CD4-positive, alpha-beta memory T cell (primary cell): Measurements from ENCODE around the gene MPRIP. TPM values are rescaled to one million over a fixed set of nuclear protein-coding genes. Genes with fewer than 3 reads are reported as not detected.
"Not testable (repeated sequence)": the region's sequence is repeated elsewhere in the genome, so short reads cannot be mapped to it uniquely, and the experiment has no call there.

Source experiments
- CTCF ChIA-PET: fragments of 350-600 bp; sonication (Branson Sonifier 250); formaldehyde crosslinking; loops from one replicate; lab custom pipeline; 2021; ENCODE audit warnings: inconsistent platforms; ENCODE audit not compliant: partially characterized antibody; lab: Charles Lee
- POLR2A ChIA-PET: fragments of 350-600 bp; sonication (Branson Sonifier 250); formaldehyde crosslinking; loops from one replicate; lab custom pipeline; 2021; ENCODE audit not compliant: partially characterized antibody; lab: Charles Lee
- DNase-seq, 5 donors: peaks; one replicate each; pipeline versions ENCODE4 v3.0.0 to v3.0.0-alpha.2; 2020 to 2022; ENCODE audit warnings: mixed read lengths in 1 of 5
- H3K27ac ChIP-seq: one replicate; pipeline ENCODE4 v1.7.0; 2013; ENCODE audit warnings: low read depth, low read length
- H3K27me3 ChIP-seq: 2 replicates; pipeline ENCODE4 v1.7.0; 2013; ENCODE audit warnings: mild to moderate bottlenecking, low read length, moderate library complexity; ENCODE audit not compliant: insufficient read depth
- H3K36me3 ChIP-seq: 2 replicates; pipeline ENCODE4 v1.7.0; 2013; ENCODE audit warnings: mild to moderate bottlenecking, low read length, moderate library complexity; ENCODE audit not compliant: insufficient read depth
- H3K4me1 ChIP-seq: 2 replicates; pipeline ENCODE4 v1.7.0; 2013; ENCODE audit warnings: mild to moderate bottlenecking, low read length, moderate library complexity; ENCODE audit not compliant: insufficient read depth
- H3K4me3 ChIP-seq, 2 donors: one replicate each; pipeline ENCODE4 v1.7.0; 2013; ENCODE audit warnings: low read length in 2 of 2, mild to moderate bottlenecking in 1 of 2
- H3K9me3 ChIP-seq, 2 donors: one replicate each; pipeline ENCODE4 v1.7.0; 2013; ENCODE audit warnings: low read length in 2 of 2, control low read depth in 1 of 2; ENCODE audit not compliant: control insufficient read depth in 1 of 2
- H3K27ac Mint-ChIP-seq, 7 donors: one replicate each; pipeline ENCODE4 v1.8.0; 2020 to 2021; ENCODE audit warnings: mixed read lengths in 7 of 7, mild to moderate bottlenecking in 6 of 7, inconsistent platforms in 3 of 7, moderate library complexity in 3 of 7
- H3K27me3 Mint-ChIP-seq, 2 donors: one replicate each; pipeline ENCODE4 v1.8.0; 2020 to 2021; ENCODE audit warnings: mixed read lengths in 2 of 2
- H3K36me3 Mint-ChIP-seq, 2 donors: one replicate each; pipeline ENCODE4 v1.8.0; 2020 to 2021; ENCODE audit warnings: mixed read lengths in 2 of 2, inconsistent platforms in 1 of 2, mild to moderate bottlenecking in 1 of 2
- H3K4me1 Mint-ChIP-seq, 4 donors: one replicate each; pipeline ENCODE4 v1.8.0; 2020 to 2021; ENCODE audit warnings: mixed read lengths in 4 of 4, mild to moderate bottlenecking in 1 of 4
- H3K4me3 Mint-ChIP-seq, 8 donors: one replicate each; pipeline ENCODE4 v1.8.0; 2020 to 2021; ENCODE audit warnings: mixed read lengths in 8 of 8, mild to moderate bottlenecking in 7 of 8, moderate library complexity in 6 of 8, inconsistent platforms in 3 of 8
- H3K9me3 Mint-ChIP-seq, 8 donors: one replicate each; pipeline ENCODE4 v1.8.0; 2020 to 2021; ENCODE audit warnings: mixed read lengths in 8 of 8, mild to moderate bottlenecking in 5 of 8, inconsistent platforms in 3 of 8, moderate library complexity in 1 of 8
- intact Hi-C: fragments of 100-400 bp; cut with micrococcal nuclease; formaldehyde crosslinking; loops from one replicate; pipeline ENCODE4 v1.15.1; 2023
- polyA plus RNA-seq, 2 donors: library from polyadenylated mRNA; unstranded; fragments of 300-500 nt; fragmentation: Illumina TruSeq; gene quantifications; one replicate each; pipeline ENCODE4 v1.2.3, GENCODE V29; 2021
- total RNA-seq, 2 experiments: library from RNA; stranded (reverse); gene quantifications; one replicate each; pipeline ENCODE4 v1.2.3, GENCODE V29; 2021

MPRIP gene
- total and polyA plus RNA-seq, 4 experiments from 2014 or later = 48.4 to 255 (median 152) TPM

DNA sequence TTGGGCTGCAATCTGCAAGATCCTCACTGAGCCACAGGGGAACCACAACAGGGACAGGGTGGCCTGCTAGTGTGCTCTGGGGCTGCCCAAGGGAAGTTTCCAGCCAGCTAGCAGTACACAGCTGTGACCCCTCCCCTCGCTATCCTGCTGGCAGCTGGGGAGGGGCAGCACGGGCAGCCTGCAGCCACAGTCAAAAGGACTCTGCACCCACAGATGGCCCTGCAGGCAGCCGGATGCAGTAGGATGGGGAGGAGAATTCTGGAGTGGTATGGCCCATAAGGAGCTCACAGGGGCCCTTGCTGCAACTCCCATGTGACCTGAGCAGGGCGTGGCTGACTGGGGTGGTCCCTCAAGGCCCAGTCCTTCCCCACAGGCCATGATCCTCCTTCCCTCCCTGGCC is 89.6 kb downstream of the MPRIP start:
- CTCF ChIA-PET = no interaction called here
- Mint-ChIP-seq H3K27ac (peak overlapping the region in 1 of 7 donors; percentile 36), H3K4me1 (peaks cover 8 to 35% (median 19%) of the 10 kb centered on the region in 4 donors), H3K9me3 (no peaks in the 10 kb centered on the region), H3K27me3 (no peaks in the 10 kb centered on the region), H3K36me3 (peaks cover 16 to 41% of the 10 kb centered on the region in 2 donors), H3K4me3 (no peak overlapping the region)
- peaks cover 31% of the 10 kb centered on the region for H3K4me1 ChIP-seq
- H3K27me3 ChIP-seq = no peaks in the 10 kb centered on the region
- no peak overlapping the region for H3K27ac ChIP-seq
- H3K4me3 ChIP-seq = no peak overlapping the region
- intact Hi-C loops = no loop called here
- no peaks in the 10 kb centered on the region for H3K9me3 ChIP-seq
- DNase-seq = no peak
- H3K36me3 ChIP-seq = peaks cover 69% of the 10 kb centered on the region
- POLR2A ChIA-PET = no interaction called here

GRCh38 chr17:17132746-17133145 is 90.5 kb downstream of the MPRIP start:
- Mint-ChIP-seq H3K9me3 (no peaks in the 10 kb centered on the region), H3K4me3 (no peak overlapping the region), H3K27me3 (no peaks in the 10 kb centered on the region), H3K36me3 (peaks cover 21 to 47% of the 10 kb centered on the region in 2 donors), H3K27ac (peak overlapping the region in 2 of 7 donors; percentile 36 to 71), H3K4me1 (peaks cover 5 to 26% (median 13%) of the 10 kb centered on the region in 4 donors)
- H3K9me3 ChIP-seq = no peaks in the 10 kb centered on the region
- H3K27me3 ChIP-seq = no peaks in the 10 kb centered on the region
- intact Hi-C loops = no loop called here
- peaks cover 63% of the 10 kb centered on the region for H3K36me3 ChIP-seq
- no peak for DNase-seq
- H3K4me1 ChIP-seq = peaks cover 22% of the 10 kb centered on the region
- no peak overlapping the region for H3K4me3 ChIP-seq
- CTCF ChIA-PET = no interaction called here
- POLR2A ChIA-PET = no interaction called here
- H3K27ac ChIP-seq = no peak overlapping the region

GRCh38 chr17:17134051-17134956 is 92.0 kb downstream of the MPRIP start:
- Mint-ChIP-seq H3K27me3 (no peaks in the 10 kb centered on the region), H3K9me3 (no peaks in the 10 kb centered on the region), H3K36me3 (peaks cover 17 to 56% of the 10 kb centered on the region in 2 donors), H3K4me3 (no peak overlapping the region), H3K27ac (peak overlapping the region in 1 of 7 donors; percentile 62), H3K4me1 (peaks cover 0 to 12% (median 3%) of the 10 kb centered on the region in 4 donors)
- no peak for DNase-seq
- Histone ChIP-seq H3K27ac (no peak overlapping the region), H3K27me3 (no peaks in the 10 kb centered on the region), H3K36me3 (peaks cover 71% of the 10 kb centered on the region), H3K4me3 (no peak overlapping the region), H3K4me1 (peaks cover 7% of the 10 kb centered on the region), H3K9me3 (no peaks in the 10 kb centered on the region)
- ChIA-PET POLR2A (no interaction called here), CTCF (interaction anchor here (0.8 kb wide), 1 partner anchor 9 kb away, joined by 3 read pairs; no protein-coding TSS in a partner anchor)
- intact Hi-C loops = no loop called here

DNA sequence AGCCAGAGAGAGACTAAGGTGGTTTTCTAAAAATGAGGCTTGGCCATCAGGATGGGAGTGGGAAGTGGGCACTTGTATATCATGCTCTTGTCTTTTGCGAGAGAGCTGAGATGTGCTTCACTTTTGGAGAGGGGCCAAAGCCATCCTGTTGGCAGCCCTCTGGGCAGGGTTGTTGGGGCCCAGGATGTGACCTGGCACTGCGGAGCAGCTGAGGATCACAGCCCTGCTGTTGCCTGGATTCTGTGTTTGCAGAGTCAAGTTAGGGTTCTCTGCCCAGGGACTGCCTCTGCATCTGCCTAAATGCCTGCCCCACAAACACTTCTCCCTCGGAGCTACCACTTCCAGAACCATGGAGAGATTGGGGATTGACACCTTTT is 92.7 kb downstream of the MPRIP start:
- ChIA-PET CTCF (interaction anchor here (0.8 kb wide), 1 partner anchor 9 kb away, joined by 3 read pairs; no protein-coding TSS in a partner anchor), POLR2A (no interaction called here)
- H3K27me3 ChIP-seq = no peaks in the 10 kb centered on the region
- H3K27ac ChIP-seq = no peak overlapping the region
- peaks cover 16 to 55% of the 10 kb centered on the region in 2 donors for H3K36me3 Mint-ChIP-seq
- no peak overlapping the region for H3K4me3 ChIP-seq
- H3K4me1 ChIP-seq = peaks cover 4% of the 10 kb centered on the region
- intact Hi-C loops = no loop called here
- peak overlapping the region in 2 of 7 donors; percentile 29 to 68 for H3K27ac Mint-ChIP-seq
- H3K27me3 Mint-ChIP-seq = no peaks in the 10 kb centered on the region
- H3K4me3 Mint-ChIP-seq = no peak overlapping the region
- H3K9me3 ChIP-seq = no peaks in the 10 kb centered on the region
- peaks cover 0 to 8% (median 2%) of the 10 kb centered on the region in 4 donors for H3K4me1 Mint-ChIP-seq
- no peaks in the 10 kb centered on the region for H3K9me3 Mint-ChIP-seq
- peaks cover 74% of the 10 kb centered on the region for H3K36me3 ChIP-seq
- no peak for DNase-seq

DNA sequence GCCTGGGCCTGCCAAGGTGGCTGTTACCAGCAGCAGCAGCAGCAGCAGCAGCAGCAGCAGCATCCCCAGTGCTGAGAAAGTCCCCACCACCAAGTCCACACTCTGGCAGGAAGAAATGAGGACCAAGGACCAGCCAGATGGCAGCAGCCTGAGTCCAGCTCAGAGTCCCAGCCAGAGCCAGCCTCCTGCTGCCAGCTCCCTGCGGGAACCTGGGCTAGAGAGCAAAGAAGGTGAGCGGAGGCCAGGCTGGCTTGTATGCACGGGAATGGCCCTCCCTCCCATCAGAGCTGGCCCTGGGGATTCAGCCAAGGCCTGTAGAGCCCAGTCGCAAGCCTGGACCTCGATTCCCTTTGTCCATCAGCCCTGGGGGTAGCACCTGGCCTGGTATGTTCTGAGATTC is 94.0 kb downstream of the MPRIP start:
- H3K27ac ChIP-seq, H3K9me3 Mint-ChIP-seq, H3K27ac Mint-ChIP-seq, H3K4me3 ChIP-seq, H3K4me1 Mint-ChIP-seq, H3K27me3 Mint-ChIP-seq, H3K27me3 ChIP-seq, H3K4me1 ChIP-seq, intact Hi-C loops, H3K4me3 Mint-ChIP-seq, DNase-seq, H3K9me3 ChIP-seq: not testable (repeated sequence)
- CTCF ChIA-PET = interaction anchor here (0.7 kb wide), 1 partner anchor 178 kb away, joined by 3 read pairs; no protein-coding TSS in a partner anchor
- peaks cover 16 to 52% of the 10 kb centered on the region in 2 donors for H3K36me3 Mint-ChIP-seq
- POLR2A ChIA-PET = interaction anchor here (0.9 to 1.1 kb wide), 3 partner anchors 10 to 144 kb away, joined by 3 read pairs; partner anchors contain the start of gene MPRIP
- peaks cover 64% of the 10 kb centered on the region for H3K36me3 ChIP-seq

DNA sequence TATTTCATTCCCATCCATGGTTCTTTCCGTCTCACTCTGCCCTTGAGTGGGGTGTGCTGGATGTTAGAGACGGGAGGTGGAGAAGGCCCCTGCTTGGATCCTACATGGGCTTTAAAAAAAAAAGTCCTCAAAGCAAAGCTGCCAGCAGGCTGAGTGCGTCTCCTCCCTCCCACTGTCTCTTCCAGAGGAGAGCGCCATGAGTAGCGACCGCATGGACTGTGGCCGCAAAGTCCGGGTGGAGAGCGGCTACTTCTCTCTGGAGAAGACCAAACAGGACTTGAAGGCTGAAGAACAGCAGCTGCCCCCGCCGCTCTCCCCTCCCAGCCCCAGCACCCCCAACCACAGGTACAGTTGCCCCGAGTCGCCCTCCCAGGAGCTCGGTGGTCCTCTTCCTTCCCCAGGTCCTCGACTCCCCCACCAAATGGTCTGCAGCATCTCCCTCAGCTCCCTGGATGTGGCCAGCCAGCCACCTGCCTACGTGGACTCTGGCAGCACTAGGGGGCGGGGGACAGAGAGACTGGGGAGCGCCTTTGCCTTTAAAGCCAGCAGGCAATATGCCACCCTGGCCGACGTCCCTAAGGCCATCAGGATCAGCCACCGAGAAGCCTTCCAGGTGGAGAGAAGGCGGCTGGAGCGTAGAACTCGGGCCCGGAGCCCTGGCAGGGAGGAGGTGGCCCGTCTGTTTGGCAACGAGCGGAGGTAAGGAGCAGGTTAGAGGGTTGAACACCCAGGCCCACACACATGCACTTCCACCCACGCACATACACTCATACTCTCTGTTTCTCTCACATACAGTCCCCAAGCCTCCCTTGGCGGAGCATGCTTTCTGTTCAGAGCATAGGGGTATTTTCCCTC is 95.7 kb downstream of the MPRIP start:
- peaks cover 9% of the 10 kb centered on the region for H3K4me1 ChIP-seq
- Mint-ChIP-seq H3K27me3 (no peaks in the 10 kb centered on the region), H3K9me3 (no peaks in the 10 kb centered on the region), H3K4me1 (peaks cover 7 to 19% (median 10%) of the 10 kb centered on the region in 4 donors), H3K27ac (peak overlapping the region in 6 of 7 donors; percentile 15 to 63 (median 52)), H3K36me3 (peaks cover 26 to 55% of the 10 kb centered on the region in 2 donors), H3K4me3 (no peak overlapping the region)
- intact Hi-C loops = no loop called here
- H3K9me3 ChIP-seq = no peaks in the 10 kb centered on the region
- H3K27ac ChIP-seq = no peak overlapping the region
- no peak for DNase-seq
- CTCF ChIA-PET = no interaction called here
- POLR2A ChIA-PET = no interaction called here
- peaks cover 56% of the 10 kb centered on the region for H3K36me3 ChIP-seq
- H3K27me3 ChIP-seq = no peaks in the 10 kb centered on the region
- no peak overlapping the region for H3K4me3 ChIP-seq
